ENCODE results near the gene CRACDL. TPM values are rescaled to one million over a fixed set of nuclear protein-coding genes. Genes with fewer than 3 reads are reported as not detected.

CRACDL gene
- total RNA-seq, 1 experiment from 2014 or later, result 2.4 TPM

DNA sequence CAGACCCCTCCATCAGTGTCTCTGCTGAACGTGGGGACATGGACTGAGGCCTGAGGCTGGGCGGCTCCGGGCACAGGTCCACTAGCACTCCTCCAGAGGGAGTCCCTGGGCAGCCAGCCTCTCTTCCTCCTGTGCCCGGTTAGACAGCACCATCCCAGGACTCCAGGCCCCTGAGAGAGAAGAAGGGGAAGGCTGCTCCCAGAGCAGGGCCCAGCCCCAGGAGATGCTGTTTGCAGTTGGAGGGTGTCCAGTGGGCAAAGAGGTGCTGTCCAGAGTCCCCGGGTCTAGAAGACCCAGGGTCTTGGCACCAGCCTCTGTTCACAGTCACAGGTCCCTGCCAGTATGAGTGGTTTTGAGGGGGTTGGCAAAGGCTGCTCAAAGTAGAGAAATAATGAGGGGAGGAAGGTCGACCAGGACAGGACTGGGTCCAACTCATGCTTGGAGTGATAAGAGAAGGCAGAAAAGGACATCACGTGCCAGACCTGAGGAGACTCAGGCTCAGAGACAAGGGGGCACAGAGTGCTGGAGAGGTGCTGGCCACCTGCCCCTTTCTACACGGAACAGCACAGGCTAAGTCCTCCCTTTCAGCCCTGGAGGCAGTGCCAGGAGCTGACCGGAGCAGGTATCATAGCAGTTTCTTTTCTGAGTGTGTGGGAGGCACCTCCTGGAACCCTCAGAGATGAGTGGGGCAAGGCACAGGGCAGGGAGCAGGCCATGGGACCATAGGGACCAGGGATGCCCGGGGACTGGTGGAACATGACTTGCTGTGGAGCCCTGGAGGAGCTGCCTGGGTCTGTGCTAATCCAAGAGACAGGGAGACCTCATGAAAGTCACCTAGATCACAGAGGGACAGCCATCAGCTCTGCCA, 21.1 kb downstream of the CRACDL start:
- ATAC-seq, result no peak
- DNase-seq (ENCODE audit: low read depth, low spot score), result no peak
- no TSS peak for BruUV-seq (replicated peaks)
- Histone ChIP-seq H3K9me3 (ENCODE audit: control insufficient read depth, insufficient read depth, low read depth, low read length) (no peaks in the 10 kb centered on the region), H3K4me1 (ENCODE audit: control insufficient read depth, insufficient read depth, low read length) (peaks cover 14% of the 10 kb centered on the region), H3K27me3 (ENCODE audit: control insufficient read depth, insufficient read depth, low read length) (no peaks in the 10 kb centered on the region), H3K4me3 (ENCODE audit: low read depth in 2 of 2, low read length in 2 of 2) (no peak overlapping the region), H3K36me3 (ENCODE audit: control insufficient read depth, insufficient read depth, low read length) (no peaks in the 10 kb centered on the region), H3K27ac (ENCODE audit: low read length) (no peak overlapping the region)
- ChIA-PET POLR2A (no interaction called here), CTCF (no interaction called here)
- intact Hi-C loops (cut with micrococcal nuclease; ENCODE audit: unreplicated experiment), result no loop called here
- in situ Hi-C loops (cut with HindIII; ENCODE audit: low pct_unique_long_range_greater_than_20kb, low sequenced_read_pairs), result no loop called here
- TF ChIP-seq, protein P1, sequence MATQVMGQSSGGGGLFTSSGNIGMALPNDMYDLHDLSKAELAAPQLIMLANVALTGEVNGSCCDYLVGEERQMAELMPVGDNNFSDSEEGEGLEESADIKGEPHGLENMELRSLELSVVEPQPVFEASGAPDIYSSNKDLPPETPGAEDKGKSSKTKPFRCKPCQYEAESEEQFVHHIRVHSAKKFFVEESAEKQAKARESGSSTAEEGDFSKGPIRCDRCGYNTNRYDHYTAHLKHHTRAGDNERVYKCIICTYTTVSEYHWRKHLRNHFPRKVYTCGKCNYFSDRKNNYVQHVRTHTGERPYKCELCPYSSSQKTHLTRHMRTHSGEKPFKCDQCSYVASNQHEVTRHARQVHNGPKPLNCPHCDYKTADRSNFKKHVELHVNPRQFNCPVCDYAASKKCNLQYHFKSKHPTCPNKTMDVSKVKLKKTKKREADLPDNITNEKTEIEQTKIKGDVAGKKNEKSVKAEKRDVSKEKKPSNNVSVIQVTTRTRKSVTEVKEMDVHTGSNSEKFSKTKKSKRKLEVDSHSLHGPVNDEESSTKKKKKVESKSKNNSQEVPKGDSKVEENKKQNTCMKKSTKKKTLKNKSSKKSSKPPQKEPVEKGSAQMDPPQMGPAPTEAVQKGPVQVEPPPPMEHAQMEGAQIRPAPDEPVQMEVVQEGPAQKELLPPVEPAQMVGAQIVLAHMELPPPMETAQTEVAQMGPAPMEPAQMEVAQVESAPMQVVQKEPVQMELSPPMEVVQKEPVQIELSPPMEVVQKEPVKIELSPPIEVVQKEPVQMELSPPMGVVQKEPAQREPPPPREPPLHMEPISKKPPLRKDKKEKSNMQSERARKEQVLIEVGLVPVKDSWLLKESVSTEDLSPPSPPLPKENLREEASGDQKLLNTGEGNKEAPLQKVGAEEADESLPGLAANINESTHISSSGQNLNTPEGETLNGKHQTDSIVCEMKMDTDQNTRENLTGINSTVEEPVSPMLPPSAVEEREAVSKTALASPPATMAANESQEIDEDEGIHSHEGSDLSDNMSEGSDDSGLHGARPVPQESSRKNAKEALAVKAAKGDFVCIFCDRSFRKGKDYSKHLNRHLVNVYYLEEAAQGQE (IDR thresholded peaks at IDR 0.05; ENCODE audit: insufficient read depth in 1 of 2, low read depth in 2 of 2, low read length in 1 of 2), result no peak

DNA sequence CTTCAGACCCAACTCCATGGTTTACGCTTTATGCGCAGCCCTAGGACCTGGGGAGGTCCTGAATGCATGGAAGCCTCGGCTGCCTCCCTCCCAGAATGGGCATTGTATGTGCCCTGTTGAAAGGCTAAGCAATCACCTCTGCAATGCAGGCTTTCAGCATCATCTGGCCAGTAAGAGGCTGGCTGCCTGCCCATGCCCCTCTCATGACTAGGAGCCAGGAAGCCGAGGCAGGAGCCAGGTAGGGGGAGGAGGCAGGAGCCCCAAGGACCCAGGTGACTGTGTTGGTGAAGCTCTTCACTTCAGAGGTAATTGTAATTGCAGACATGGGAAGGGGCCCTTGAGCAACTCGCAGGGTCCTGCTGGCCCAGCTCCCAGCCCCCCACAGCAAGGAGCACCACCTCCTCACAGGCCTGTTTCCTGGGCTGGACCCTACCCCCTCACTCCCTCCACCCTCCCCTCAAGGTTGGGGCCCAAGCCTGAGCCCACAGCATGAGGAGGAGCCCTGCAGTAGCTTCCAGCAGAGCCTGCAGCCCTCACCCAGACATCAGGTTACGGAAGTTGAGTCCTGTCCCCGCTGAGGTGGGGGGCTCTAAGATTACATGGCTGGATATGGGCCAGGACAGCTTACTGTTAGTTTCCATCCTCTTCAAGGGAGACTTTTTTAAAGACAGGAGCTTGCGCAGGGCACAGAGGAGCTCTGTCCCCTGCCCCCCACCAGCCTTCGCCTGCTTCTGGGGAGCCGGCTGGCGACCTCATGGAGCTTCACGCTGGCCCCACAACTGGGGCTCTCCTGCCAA, 21.9 kb downstream of the CRACDL start:
- DNase-seq (ENCODE audit: low read depth, low spot score) (no peak), ATAC-seq (no peak)
- H3K27ac ChIP-seq (ENCODE audit: low read length), result no peak overlapping the region
- in situ Hi-C loops (cut with HindIII; ENCODE audit: low pct_unique_long_range_greater_than_20kb, low sequenced_read_pairs), result no loop called here
- CTCF ChIA-PET, result no interaction called here
- H3K36me3 ChIP-seq (ENCODE audit: control insufficient read depth, insufficient read depth, low read length), result no peaks in the 10 kb centered on the region
- H3K27me3 ChIP-seq (ENCODE audit: control insufficient read depth, insufficient read depth, low read length), result no peaks in the 10 kb centered on the region
- intact Hi-C loops (cut with micrococcal nuclease; ENCODE audit: unreplicated experiment), result no loop called here
- H3K4me1 ChIP-seq (ENCODE audit: control insufficient read depth, insufficient read depth, low read length), result peaks cover 22% of the 10 kb centered on the region
- no peaks in the 10 kb centered on the region for H3K9me3 ChIP-seq (ENCODE audit: control insufficient read depth, insufficient read depth, low read depth, low read length)
- POLR2A ChIA-PET, result no interaction called here
- BruUV-seq (replicated peaks), result no TSS peak
- no peak overlapping the region for H3K4me3 ChIP-seq (ENCODE audit: low read depth in 2 of 2, low read length in 2 of 2)
- TF ChIP-seq POLR2AphosphoS5 (IDR thresholded peaks at IDR 0.05; ENCODE audit: low read depth, low read length), result no peak
- TF ChIP-seq, protein P2, sequence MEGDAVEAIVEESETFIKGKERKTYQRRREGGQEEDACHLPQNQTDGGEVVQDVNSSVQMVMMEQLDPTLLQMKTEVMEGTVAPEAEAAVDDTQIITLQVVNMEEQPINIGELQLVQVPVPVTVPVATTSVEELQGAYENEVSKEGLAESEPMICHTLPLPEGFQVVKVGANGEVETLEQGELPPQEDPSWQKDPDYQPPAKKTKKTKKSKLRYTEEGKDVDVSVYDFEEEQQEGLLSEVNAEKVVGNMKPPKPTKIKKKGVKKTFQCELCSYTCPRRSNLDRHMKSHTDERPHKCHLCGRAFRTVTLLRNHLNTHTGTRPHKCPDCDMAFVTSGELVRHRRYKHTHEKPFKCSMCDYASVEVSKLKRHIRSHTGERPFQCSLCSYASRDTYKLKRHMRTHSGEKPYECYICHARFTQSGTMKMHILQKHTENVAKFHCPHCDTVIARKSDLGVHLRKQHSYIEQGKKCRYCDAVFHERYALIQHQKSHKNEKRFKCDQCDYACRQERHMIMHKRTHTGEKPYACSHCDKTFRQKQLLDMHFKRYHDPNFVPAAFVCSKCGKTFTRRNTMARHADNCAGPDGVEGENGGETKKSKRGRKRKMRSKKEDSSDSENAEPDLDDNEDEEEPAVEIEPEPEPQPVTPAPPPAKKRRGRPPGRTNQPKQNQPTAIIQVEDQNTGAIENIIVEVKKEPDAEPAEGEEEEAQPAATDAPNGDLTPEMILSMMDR (IDR thresholded peaks at IDR 0.05), result no peak
- TF ChIP-seq, protein P1 (IDR thresholded peaks at IDR 0.05; ENCODE audit: insufficient read depth in 1 of 2, low read depth in 2 of 2, low read length in 1 of 2), result no peak

All from Panc1 (cell line).